ENCODE data around the gene P2RY11.

P2RY11 gene, protein sequence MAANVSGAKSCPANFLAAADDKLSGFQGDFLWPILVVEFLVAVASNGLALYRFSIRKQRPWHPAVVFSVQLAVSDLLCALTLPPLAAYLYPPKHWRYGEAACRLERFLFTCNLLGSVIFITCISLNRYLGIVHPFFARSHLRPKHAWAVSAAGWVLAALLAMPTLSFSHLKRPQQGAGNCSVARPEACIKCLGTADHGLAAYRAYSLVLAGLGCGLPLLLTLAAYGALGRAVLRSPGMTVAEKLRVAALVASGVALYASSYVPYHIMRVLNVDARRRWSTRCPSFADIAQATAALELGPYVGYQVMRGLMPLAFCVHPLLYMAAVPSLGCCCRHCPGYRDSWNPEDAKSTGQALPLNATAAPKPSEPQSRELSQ

GRCh38 chr19:10111405-10111811, at the start of gene P2RY11:
P2RY11 (plus strand) TSS chr19:10111693; CDS start chr19:10111722, 29 bp downstream.
- DNase-seq: peak; percentile 73

- DNase-seq: peak; percentile 12
Observed at GRCh38 chr19:10061717-10062310, 49.7 kb upstream of the P2RY11 start.

- no peak for DNase-seq
Observed at GRCh38 chr19:10068205-10068604, 43.3 kb upstream of the P2RY11 start.

DNA sequence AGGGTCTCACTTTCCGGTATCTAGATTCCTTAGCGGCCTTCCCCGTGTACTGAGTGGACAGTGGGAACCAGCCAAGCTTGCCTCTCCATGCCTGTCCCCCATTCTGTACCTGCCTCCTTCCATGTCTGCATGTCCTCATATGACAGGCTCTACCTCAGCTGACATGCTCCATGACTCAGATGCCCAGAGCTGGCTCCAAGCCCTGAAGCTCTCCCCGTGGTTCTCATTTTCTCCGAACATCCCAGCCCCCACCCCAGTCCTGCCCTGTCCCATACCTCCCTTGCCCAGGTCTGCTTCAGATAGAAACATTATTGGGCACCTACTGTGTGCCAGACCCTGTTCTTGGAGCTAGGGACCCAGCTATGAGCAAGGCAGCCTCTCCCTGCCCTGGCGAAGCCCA, 42.4 kb upstream of the P2RY11 start:
- DNase-seq: no peak

DNA sequence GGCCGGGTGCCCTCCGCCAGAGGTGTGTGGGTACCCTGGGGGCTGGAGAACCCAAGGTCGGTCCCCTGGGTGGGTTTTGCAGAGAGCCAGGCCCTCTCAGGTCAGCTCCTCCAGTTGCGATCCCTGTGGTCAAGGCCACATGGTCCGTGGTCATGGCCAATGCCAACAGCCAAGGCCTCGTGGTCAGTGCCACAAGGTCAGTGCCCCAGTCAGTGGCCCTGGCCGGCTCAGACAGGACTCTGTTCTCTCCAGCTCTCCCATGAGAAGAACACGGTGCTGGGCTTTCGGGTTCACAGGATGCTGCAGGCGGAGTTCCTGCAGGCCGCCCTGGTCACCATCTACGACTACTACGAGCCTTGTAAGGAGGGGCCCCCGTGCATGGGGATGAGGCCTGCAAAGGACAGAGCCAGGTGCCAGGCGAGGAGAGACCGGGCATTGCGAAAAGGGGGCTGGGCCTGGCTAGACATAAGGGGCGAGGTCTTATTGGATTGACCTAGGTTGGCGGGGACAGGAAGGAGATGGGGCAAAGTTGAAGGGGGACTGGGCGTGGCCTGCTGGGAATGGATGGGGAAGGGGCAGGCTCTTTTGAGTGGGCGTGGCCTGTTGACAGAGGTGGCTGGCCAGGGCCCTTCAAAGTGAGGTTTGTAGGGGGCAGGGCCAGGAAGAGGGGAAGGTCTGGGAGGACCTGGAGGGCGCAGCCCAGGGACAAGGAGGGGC, 40.6 kb upstream of the P2RY11 start:
- DNase-seq: no peak

DNA sequence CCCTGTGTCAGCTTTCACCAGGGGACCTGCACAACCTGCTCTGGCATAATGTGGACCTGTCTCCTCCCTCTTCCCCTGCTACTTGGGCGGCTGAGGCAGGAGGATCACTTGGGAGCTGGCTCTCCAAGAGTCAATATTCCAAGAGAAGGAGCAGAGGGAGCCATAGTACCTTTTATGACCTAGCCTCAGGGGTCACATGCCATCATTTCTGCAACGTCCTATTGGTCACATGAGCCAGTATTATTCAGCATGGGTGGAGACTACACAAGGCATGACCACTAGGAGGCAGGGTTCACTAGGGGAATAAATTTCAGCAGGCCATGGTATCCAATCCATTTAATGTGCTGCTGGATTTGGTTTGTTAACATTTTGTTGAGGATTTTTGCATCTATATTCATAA, 37.3 kb upstream of the P2RY11 start:
- DNase-seq: peak; percentile 67

- no peak for DNase-seq
Observed at GRCh38 chr19:10076535-10076934, 35.0 kb upstream of the P2RY11 start.

GRCh38 chr19:10078329-10078728, 33.2 kb upstream of the P2RY11 start:
- no peak for DNase-seq

DNA sequence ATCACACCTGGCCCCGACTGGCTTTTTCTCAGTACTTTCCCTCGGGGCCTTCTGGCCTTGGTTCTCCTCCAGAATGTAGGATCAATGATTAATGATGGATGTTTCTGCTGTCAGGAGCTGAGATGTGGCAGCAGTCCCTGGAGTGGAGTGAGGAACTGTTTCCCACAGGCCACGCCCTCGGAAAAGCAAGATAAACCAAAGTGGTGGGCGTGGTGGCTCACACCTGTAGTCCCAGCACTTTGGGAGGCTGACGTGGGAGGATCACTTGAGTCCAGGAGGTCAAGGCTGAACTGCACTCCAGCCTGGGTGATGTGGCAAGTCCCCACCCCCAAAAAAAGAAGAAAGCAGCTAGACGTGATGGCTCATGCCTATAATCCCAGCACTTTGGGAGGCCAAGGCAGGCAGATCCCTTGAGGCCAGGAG, 32.5 kb upstream of the P2RY11 start:
- no peak for DNase-seq

GRCh38 chr19:10083911-10084310, 27.6 kb upstream of the P2RY11 start:
- no peak for DNase-seq

DNA sequence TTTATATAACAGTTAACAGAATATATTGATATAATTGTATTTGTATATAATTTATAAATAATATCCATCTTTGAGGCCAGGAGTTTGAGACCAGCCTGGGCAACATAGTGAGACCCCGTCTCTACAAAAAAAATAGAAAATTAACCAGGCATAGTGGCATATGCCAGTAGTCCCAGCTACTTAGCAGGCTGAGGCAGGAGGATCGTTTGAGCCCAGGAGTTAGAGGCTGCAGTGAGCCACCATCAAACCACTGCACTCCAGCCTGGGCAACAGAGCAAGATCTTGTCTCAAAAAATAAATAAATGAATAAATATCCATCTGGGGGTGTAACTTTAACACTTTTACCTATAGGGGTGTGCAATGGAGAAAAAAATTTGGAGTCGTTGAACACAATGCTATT, 26.7 kb upstream of the P2RY11 start:
- no peak for DNase-seq

- peak; percentile 86 for DNase-seq
Observed at GRCh38 chr19:10085641-10086590, 25.6 kb upstream of the P2RY11 start, which contains the start of gene SHFL. SHFL (plus strand) TSS chr19:10086317; CDS start chr19:10086428, 111 bp downstream.

- DNase-seq: peak; percentile 57
Observed at GRCh38 chr19:10086591-10087192, 24.8 kb upstream of the P2RY11 start.

DNA sequence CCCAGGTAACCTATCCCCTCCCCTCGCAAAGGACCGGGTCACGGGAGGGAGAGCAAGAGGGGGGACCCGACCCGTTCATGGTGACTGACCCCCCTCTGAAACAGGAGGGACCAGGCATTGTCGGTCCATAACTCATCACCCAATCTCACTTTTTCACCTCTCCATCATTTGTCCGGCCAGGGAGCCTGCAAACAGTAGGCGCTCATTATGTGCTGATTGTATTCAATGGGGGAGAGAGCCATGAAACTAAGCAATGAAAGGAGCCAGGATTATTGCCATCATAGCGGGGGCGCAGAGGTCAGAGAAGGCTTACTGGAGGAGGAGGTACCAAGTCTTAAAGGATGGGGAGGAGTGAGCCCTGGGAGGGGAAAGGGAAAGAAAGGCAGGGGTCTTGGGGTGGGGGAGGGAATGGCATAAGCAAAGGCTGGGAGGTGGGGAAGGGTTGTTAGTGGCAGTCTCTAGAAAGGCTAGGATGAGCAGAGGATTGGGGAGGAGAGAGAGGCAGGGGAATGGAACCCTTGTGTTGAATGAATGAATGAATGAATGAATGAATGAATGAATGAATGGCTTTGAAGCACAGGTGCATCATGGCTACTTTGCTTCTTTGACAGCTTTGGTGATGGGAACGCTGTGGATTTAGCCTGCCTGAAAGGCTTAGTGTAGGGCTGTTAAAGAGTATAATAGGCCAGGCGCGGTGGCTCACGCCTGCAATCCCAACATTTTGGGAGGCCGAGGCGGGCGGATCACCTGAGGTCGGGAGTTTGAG, 24.0 kb upstream of the P2RY11 start:
- DNase-seq: no peak

GRCh38 chr19:10088949-10089554, 22.4 kb upstream of the P2RY11 start:
- DNase-seq: no peak

- no peak for DNase-seq
Observed at GRCh38 chr19:10089801-10090375, 21.6 kb upstream of the P2RY11 start.

GRCh38 chr19:10091370-10091687, 20.2 kb upstream of the P2RY11 start:
- no peak for DNase-seq

DNA sequence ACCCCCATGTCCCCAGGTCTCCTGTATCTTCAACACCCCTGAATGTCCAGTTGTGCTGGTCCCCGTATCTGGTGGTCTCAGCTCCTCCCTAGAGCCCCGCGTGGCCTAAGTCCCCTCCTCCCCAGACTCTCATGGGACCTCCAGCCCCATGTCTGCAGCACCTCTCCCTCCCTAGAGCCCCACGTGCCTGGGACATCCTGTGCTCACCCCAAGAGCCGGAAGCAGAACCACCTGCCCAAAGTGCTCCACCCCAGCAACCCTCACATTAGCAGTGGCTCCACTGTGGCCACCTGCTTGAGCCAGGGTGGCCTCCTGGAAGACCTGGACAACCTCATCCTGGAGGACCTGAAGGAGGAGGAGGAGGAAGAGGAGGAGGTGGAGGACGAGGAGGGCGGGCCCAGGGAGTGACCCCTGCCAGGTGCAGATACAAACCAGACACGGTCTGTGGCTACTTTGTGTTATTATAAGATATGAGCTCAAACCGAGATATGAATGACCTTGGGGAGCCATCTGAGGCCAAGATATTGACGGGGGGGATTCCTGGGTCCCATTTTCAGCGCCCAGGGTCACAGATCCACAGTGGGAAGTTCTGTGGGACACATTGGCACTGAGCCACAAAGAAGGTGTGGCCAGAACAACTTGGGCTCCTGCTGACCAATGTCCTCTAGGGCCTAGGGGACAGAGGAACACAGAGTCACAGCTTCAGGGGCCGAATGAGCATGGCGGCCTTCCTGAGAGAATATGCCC, 19.4 kb upstream of the P2RY11 start:
- no peak for DNase-seq

DNA sequence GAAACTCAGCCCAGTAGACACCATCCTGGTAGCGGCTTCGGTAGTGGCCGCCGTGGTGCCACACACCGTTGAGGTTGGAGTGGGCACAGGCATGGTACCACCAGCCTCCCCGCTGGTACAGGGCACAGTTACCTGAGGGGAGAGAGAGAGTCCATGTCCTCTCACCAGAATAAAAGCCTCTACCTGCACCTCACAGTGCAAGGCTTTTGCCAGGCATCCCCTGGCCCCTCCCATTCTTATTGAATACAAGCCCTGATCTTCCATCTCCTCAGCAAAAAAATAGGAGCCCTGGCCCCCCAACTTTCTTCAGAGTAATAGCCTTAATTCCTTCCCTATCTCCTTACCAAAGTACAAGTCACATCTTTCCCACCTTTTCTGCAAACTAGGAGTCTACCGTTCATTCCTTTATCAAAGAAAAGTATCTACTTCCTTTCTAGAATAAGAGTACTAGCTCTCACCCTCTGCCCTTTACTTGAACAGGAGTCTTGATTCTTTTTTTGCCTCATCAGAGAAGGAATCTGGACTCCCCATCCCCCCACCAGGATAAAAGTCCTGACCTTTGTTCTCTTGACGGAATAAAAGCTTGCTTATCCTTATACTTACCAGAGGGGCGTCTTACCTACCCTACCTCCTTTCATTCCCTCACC, 18.7 kb upstream of the P2RY11 start:
- no peak for DNase-seq

Measured in activated CD4-positive, alpha-beta T cell treated with anti-CD3 and anti-CD28 coated beads for 48 hours (primary cell).